GM19467 (cell line): Measurements from ENCODE around the gene HNRNPCL2.
"Not testable (repeated sequence)": the region's sequence is repeated elsewhere in the genome, so short reads cannot be mapped to it uniquely, and the experiment has no call there.

ENCODE experiments used
- ATAC-seq: cut with Tn5 transposase; IDR thresholded peaks from one replicate; pipeline ENCODE4 v1.9.1; 2021; ENCODE audit warnings: mild to moderate bottlenecking, moderate library complexity; ENCODE audit not compliant: unreplicated experiment

The HNRNPCL2 gene

DNA sequence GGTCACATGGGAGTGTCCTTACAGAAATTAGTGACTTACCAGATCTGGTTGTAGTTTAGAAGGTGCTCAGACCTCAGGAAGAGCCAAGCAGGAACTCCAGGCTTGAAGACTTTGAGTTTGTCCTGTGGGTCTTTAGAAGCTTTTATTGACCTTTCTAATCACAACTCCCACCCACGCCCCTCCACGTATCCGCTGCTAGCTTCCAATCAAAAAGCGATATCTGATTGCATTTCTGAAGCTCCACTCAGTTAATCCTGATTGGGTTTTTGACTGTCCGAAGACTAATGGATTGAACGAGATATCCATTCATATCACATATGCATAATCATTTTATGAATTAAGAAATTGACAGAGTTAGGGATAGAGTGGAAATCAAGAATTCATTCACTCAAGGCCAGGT is at the start of gene HNRNPCL2:
HNRNPCL2 (minus strand) TSS at position 101 of the 400 bp plus-strand sequence. CDS start 454 bp downstream, outside the sequence.
- not testable (repeated sequence) for ATAC-seq

DNA sequence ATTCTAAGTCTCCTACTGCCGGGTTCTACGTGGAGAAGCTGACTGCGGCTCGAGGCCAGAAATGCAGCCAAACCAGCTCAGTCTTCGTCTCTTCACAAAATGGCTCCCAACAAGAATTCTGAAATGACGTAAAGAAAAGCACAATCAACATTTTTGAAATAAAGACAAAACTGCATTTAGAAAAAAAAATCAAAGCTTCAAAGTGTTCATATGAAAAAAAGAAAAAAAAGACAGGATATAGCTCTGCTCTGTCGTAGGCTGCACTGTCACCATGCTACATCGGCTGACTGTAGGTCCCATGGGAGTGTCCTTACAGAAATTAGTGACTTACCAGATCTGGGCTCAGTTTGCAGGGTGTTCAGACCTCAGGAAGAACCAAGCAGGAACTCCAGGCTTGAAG is 48.9 kb upstream of the HNRNPCL2 start, which contains the start of gene HNRNPCL4:
HNRNPCL4 (minus strand) TSS at position 101 of the 400 bp plus-strand sequence. CDS start 164 bp downstream, outside the sequence.
- ATAC-seq: not testable (repeated sequence)

DNA sequence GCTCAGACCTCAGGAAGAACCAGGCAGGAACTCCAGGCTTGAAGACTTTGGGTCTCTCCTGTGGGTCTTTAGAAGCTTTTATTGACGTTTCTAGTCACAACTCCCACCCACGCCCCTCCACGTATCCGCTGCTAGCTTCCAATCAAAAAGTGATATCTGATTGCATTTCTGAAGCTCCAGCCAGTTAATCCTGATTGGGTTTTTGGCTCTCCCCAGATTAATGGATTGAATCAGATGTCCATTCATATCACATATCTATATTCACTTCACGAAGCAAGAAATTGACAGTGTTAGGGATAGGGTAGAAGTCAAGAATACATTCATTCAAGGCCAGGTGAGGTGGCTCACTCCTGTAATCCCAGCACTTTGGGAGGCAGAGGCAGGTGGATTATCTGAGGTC is 39.3 kb upstream of the HNRNPCL2 start, which contains the start of gene PRAMEF26:
PRAMEF26 (minus strand) TSS at position 101 of the 400 bp plus-strand sequence. CDS start 2,914 bp downstream, outside the sequence.
- not testable (repeated sequence) for ATAC-seq

DNA sequence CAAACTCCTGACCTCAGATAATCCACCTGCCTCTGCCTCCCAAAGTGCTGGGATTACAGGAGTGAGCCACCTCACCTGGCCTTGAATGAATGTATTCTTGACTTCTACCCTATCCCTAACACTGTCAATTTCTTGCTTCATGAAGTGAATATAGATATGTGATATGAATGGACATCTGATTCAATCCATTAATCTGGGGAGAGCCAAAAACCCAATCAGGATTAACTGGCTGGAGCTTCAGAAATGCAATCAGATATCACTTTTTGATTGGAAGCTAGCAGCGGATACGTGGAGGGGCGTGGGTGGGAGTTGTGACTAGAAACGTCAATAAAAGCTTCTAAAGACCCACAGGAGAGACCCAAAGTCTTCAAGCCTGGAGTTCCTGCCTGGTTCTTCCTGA is 46.2 kb downstream of the HNRNPCL2 start, which contains the start of gene PRAMEF25:
PRAMEF25 (plus strand) TSS at position 301 of the 400 bp plus-strand sequence. CDS start 2,920 bp downstream, outside the sequence.
- not testable (repeated sequence) for ATAC-seq
